Vagina (tissue), 2 donors: ENCODE data around the gene NKAIN2. TPM values are rescaled to one million over a fixed set of nuclear protein-coding genes. Genes with fewer than 3 reads are reported as not detected.

ENCODE experiments used
- DNase-seq, 2 donors: peaks; one replicate each; pipeline ENCODE4 v3.0.0-alpha.2; 2017; ENCODE audit errors: extremely low spot score in 2 of 2
- H3K27ac ChIP-seq: fragments of 200-600 bp; sonication (generic); one replicate; pipeline ENCODE4 v1.5.1; 2019
- H3K27me3 ChIP-seq: fragments of 200-600 bp; sonication (generic); one replicate; pipeline ENCODE4 v1.5.1; 2019
- H3K36me3 ChIP-seq, 2 donors: fragments of 200-600 bp; sonication (generic); one replicate each; pipeline ENCODE4 v1.5.1; 2017 to 2019
- H3K4me1 ChIP-seq: fragments of 200-600 bp; sonication (generic); one replicate; pipeline ENCODE4 v1.5.1; 2019
- H3K4me3 ChIP-seq, 2 donors: fragments of 200-600 bp; sonication (generic); 1 replicate in 1 of 2; 2 replicates in 1 of 2; pipeline ENCODE4 v1.5.1; 2016 to 2019
- H3K9me3 ChIP-seq: fragments of 200-600 bp; sonication (generic); one replicate; pipeline ENCODE4 v1.5.1; 2019
- POLR2A ChIP-seq, 2 donors: fragments of 450-650 bp; IDR thresholded peaks; one replicate each; pipeline ENCODE4 v1.6.1; 2017; ENCODE audit warnings: antibody characterized with exemption in 2 of 2, mild to moderate bottlenecking in 2 of 2, moderate library complexity in 2 of 2
- POLR2AphosphoS5 ChIP-seq, 2 donors: sonication (generic); formaldehyde crosslinking; IDR thresholded peaks; one replicate each; pipeline ENCODE4 v1.9.0; 2017; ENCODE audit warnings: antibody characterized with exemption in 2 of 2, mild to moderate bottlenecking in 2 of 2, low read depth in 1 of 2; ENCODE audit not compliant: insufficient read depth in 1 of 2
- intact Hi-C: fragments of 100-400 bp; cut with DNase I; formaldehyde crosslinking; loops from one replicate; pipeline ENCODE4 v1.15.1; 2023
- total RNA-seq: library from RNA; depleted of rRNA; stranded (reverse); fragments of >200 nt; gene quantifications from one replicate; pipeline ENCODE4 v1.2.3, GENCODE V29; 2016
- TF ChIP-seq, protein P1 (sequence below), 3 experiments: fragments of 450-650 bp in 2 of 3; fragments of 200-600 bp in 1 of 3; sonication (generic) in 1 of 3; IDR thresholded peaks; one replicate each; pipeline ENCODE4 v1.5.1; 2017 to 2019; ENCODE audit warnings: antibody characterized with exemption in 3 of 3, mild to moderate bottlenecking in 2 of 3, moderate library complexity in 2 of 3

Gene NKAIN2
- total RNA-seq, 1 donor from 2014 or later: not detected

DNA sequence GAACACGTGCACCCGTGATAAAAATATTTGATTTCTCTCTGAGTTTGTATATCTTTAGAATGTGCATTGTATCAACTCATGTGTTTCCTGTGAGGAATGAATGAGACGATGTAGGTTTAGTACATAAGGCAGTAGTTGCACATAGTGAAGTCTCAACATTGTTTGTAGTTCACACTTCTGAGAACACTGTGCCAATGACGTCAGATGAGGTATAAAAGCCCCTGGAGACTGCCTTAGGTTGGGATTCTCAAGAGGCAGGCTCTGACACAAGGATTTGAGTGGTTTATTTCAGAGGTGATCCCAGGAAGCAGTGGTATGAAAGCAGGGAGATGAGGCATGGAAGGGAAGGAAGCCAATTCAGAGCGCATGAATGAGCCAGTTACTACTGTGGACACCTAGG is 2.6 kb upstream of the NKAIN2 start:
- intact Hi-C loops: no loop called here
- H3K27me3 ChIP-seq: peaks cover 3% of the 10 kb centered on the region
- TF ChIP-seq POLR2A (IDR thresholded peaks at IDR 0.05) (no peak), POLR2AphosphoS5 (IDR thresholded peaks at IDR 0.05; ENCODE audit: insufficient read depth in 1 of 2, low read depth in 1 of 2) (no peak)
- TF ChIP-seq, protein P1, sequence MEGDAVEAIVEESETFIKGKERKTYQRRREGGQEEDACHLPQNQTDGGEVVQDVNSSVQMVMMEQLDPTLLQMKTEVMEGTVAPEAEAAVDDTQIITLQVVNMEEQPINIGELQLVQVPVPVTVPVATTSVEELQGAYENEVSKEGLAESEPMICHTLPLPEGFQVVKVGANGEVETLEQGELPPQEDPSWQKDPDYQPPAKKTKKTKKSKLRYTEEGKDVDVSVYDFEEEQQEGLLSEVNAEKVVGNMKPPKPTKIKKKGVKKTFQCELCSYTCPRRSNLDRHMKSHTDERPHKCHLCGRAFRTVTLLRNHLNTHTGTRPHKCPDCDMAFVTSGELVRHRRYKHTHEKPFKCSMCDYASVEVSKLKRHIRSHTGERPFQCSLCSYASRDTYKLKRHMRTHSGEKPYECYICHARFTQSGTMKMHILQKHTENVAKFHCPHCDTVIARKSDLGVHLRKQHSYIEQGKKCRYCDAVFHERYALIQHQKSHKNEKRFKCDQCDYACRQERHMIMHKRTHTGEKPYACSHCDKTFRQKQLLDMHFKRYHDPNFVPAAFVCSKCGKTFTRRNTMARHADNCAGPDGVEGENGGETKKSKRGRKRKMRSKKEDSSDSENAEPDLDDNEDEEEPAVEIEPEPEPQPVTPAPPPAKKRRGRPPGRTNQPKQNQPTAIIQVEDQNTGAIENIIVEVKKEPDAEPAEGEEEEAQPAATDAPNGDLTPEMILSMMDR (IDR thresholded peaks at IDR 0.05): no peak

DNA sequence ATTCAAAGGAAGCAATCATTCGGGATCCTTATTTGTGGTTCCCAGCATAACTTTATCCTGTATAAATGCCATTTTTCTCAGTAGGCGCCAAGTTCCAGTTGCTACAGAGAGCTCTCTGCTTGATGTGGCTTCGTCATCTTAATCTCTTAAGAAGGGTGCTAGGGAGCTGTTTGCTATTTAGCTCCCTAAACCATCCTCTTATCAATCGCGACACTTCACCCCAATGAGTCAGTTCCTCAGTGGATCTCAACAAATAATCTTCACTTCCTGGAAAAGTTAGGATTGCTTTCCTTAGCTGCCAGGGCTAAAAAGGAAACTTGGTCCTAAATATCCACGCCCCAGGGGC is 1.3 kb upstream of the NKAIN2 start:
- Histone ChIP-seq H3K27ac (no peak overlapping the region), H3K9me3 (no peaks in the 10 kb centered on the region), H3K27me3 (peaks cover 3% of the 10 kb centered on the region), H3K4me3 (peak overlapping the region in 1 of 2 donors; percentile 45), H3K36me3 (no peaks in the 10 kb centered on the region), H3K4me1 (peaks cover 12% of the 10 kb centered on the region)
- intact Hi-C loops: no loop called here
- no peak for DNase-seq
- TF ChIP-seq POLR2A (IDR thresholded peaks at IDR 0.05) (no peak), POLR2AphosphoS5 (IDR thresholded peaks at IDR 0.05; ENCODE audit: insufficient read depth in 1 of 2, low read depth in 1 of 2) (no peak)
- TF ChIP-seq, protein P1 (IDR thresholded peaks at IDR 0.05): no peak

More for the DNA sequence above, 2.6 kb upstream of the NKAIN2 start:
- Histone ChIP-seq H3K36me3 (no peaks in the 10 kb centered on the region), H3K27ac (no peak overlapping the region), H3K4me3 (no peak overlapping the region), H3K4me1 (peaks cover 12% of the 10 kb centered on the region), H3K9me3 (no peaks in the 10 kb centered on the region)
- no peak for DNase-seq

- H3K4me3 ChIP-seq: peak overlapping the region; percentile 42 to 45
- peaks cover 12% of the 10 kb centered on the region for H3K4me1 ChIP-seq
- DNase-seq: no peak
- TF ChIP-seq, protein P1 (IDR thresholded peaks at IDR 0.05): peak; percentile 54 to 59 (median 55)
- TF ChIP-seq POLR2AphosphoS5 (IDR thresholded peaks at IDR 0.05; ENCODE audit: insufficient read depth in 1 of 2, low read depth in 1 of 2): no peak
- intact Hi-C loops: no loop called here
- H3K27me3 ChIP-seq: peaks cover 3% of the 10 kb centered on the region
- H3K27ac ChIP-seq: no peak overlapping the region
- H3K36me3 ChIP-seq: no peaks in the 10 kb centered on the region
- H3K9me3 ChIP-seq: no peaks in the 10 kb centered on the region
Observed at GRCh38 chr6:123802697-123803503, 765 bp upstream of the NKAIN2 start.

GRCh38 chr6:123804014-123804786 is 535 bp downstream of the NKAIN2 start:
- DNase-seq: no peak
- Histone ChIP-seq H3K27me3 (peaks cover 3% of the 10 kb centered on the region), H3K9me3 (no peaks in the 10 kb centered on the region), H3K4me1 (peaks cover 12% of the 10 kb centered on the region), H3K36me3 (no peaks in the 10 kb centered on the region), H3K4me3 (peak overlapping the region; percentile 23 to 42), H3K27ac (no peak overlapping the region)
- intact Hi-C loops: no loop called here
- TF ChIP-seq, protein P1 (IDR thresholded peaks at IDR 0.05): no peak
- TF ChIP-seq POLR2AphosphoS5 (IDR thresholded peaks at IDR 0.05; ENCODE audit: insufficient read depth in 1 of 2, low read depth in 1 of 2) (no peak), POLR2A (IDR thresholded peaks at IDR 0.05) (no peak)
